ENCODE measurements around the gene PCDH7.

PCDH7 gene, protein sequence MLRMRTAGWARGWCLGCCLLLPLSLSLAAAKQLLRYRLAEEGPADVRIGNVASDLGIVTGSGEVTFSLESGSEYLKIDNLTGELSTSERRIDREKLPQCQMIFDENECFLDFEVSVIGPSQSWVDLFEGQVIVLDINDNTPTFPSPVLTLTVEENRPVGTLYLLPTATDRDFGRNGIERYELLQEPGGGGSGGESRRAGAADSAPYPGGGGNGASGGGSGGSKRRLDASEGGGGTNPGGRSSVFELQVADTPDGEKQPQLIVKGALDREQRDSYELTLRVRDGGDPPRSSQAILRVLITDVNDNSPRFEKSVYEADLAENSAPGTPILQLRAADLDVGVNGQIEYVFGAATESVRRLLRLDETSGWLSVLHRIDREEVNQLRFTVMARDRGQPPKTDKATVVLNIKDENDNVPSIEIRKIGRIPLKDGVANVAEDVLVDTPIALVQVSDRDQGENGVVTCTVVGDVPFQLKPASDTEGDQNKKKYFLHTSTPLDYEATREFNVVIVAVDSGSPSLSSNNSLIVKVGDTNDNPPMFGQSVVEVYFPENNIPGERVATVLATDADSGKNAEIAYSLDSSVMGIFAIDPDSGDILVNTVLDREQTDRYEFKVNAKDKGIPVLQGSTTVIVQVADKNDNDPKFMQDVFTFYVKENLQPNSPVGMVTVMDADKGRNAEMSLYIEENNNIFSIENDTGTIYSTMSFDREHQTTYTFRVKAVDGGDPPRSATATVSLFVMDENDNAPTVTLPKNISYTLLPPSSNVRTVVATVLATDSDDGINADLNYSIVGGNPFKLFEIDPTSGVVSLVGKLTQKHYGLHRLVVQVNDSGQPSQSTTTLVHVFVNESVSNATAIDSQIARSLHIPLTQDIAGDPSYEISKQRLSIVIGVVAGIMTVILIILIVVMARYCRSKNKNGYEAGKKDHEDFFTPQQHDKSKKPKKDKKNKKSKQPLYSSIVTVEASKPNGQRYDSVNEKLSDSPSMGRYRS (N-terminal part only)

DNA sequence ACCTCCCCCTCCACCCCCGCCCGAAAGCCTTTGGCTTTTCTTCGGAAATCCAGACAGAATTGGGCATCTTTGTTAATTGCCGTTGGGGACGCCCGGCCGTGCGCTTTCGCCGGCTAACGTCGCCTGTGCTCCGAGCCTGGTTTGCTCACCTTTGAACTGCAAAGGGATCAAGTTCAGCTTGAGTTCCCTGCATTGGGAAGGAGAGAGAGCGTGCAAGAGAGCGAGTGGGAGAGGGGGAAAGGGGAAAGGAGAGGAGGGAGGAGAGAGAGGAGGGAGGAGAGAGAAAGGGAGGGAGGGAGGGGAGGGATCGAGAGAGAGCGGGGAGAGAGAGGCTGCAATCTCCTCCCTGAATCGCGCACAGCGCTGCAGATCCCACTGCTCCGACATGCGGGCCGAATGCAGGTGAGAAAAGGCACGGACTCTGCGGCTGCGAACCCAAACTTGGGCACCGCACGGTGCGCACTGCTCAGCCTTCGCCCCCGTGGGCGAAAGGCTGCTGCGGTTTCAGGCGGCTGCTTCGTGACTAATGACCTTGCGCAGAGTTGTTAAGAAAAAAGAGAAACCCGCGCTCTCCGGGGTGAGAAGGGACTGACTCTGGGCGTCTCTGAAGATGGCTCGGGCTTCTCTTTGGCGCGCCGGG is at the start of gene PCDH7:
Gene PCDH7, plus strand, starts transcription at position 349 of the 640 bp plus-strand sequence. CDS start 1,054 bp downstream, outside the sequence.
- DNase-seq, result peak; percentile 2

GRCh38 chr4:30671926-30672448 is 48.2 kb upstream of the PCDH7 start:
- no peak for DNase-seq

- DNase-seq, result no peak
These were observed 24.0 kb upstream of the PCDH7 start for GRCh38 chr4:30696191-30696590.

DNA sequence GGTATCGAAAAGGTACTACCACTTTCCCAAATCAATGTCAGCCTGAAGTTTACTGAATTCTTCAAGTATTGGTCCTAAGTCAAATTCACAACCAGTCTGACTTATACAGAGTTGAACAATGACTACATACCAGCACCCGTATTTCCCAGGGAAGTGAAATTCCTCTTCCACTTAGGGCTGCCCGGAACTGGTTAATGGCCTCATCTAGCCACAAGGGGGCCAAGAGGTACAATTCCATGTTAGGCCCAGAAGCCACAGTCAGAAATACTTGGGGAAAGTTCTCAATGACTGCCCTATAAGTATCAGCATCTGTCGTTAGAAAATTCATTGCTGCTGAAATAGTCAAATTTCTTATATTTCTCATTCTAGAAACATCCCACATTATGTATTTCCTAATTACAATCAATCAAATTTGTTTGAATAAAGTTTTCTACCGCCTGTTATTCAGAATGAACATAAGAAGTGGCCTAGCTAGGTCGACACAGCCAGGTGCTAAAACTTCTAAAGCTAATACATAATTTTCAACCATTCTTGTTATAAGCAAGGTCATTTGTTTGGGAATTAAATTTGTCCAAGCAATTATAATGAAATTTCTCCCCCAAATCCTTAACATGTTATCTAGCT is 5.6 kb upstream of the PCDH7 start:
- DNase-seq, result peak; percentile 68

- DNase-seq, result peak; percentile 36
These were observed 4.0 kb upstream of the PCDH7 start for GRCh38 chr4:30716158-30716557.

DNA sequence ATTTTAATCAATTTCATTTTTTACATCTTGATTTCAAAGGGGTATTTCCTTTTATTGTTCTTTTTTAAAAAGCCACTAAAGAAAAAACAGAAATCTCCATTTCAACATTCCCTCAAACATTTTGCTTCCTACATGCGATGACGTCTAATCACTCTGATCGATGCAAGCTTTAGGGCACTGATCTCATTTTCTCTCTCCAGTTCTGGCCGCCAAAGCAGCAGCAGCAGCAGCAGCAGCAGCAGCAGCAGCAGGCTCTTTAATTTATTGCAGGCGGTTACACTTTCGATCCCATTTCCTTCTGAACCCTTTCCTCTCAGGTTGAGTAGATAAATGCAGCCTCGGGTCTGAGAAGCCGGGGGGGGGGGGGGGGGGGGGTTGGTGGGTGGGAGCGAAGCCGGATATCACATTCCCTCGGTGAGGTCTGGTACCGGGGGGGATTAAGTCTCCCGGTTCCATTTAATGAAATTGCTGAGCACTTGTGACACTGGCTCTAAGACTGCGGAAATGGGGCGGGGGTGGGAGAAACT is 3.4 kb upstream of the PCDH7 start:
- DNase-seq, result peak; percentile 66

DNA sequence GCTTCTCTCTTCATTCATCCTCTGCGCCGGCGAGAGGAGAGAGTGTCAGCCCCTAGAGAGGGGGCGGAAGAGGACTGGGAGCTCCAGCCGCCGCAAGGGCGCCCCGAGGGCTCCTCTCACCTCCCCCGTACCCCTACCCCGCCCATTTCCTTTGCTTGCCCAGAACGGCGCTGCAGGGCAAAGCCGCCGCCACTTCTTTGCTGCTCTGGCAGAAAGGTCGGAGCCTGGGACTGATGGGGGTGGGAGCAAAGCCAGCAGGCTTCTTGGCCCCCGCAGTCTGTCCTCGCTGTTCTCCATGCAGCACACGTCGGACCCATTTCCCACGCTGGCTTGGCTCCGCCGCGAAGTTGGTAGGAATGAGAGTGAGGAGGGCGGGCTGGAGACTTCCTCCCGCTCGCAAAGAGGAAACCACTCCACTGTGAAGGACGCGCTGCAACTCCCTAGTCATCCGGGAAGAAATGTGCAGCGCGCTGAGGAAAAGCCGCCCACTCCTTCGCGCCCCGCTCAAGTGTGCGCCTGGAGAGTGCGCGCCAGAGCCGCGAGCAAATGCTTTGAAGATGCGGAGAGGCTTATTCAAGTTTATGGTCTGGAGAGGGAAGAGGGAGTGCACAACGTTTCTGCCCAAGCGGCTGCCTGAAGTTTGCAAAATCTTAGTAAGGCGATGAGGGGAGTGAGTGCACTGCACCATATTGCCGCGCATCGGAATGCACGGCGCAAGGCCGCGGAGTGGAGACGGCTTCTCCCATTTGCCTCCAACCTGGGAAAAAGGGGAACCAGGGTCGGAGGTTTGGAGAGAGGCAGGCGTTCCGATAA is 2.8 kb upstream of the PCDH7 start:
- peak; percentile 63 for DNase-seq

DNA sequence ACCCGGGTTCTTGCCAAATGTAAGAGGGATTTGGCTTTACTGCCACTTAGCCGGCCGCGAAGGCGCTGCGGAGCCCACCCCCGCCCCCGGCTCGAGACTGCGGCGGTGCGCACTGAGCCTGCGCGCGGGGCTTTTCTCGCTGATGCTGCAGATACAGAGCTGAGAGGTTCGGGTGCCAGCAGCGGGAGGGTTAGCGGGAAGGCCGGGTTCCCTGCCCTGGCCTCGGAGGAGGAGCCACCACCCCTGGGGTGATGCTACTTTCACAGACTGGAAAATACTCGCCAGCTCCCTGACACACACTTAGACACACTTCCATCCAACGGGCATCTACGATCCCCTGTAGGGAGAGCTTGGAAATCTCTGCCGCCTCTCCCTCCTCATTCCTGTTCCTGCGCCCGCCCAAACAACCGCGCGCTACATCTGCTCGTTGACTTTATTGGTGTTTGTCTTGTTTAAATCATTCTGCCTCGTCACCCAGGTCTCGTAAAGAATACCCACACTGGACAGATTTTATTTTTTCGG is 2.1 kb upstream of the PCDH7 start:
- DNase-seq, result no peak

- no peak for DNase-seq
These were observed 1.3 kb upstream of the PCDH7 start for GRCh38 chr4:30718641-30719453.

DNA sequence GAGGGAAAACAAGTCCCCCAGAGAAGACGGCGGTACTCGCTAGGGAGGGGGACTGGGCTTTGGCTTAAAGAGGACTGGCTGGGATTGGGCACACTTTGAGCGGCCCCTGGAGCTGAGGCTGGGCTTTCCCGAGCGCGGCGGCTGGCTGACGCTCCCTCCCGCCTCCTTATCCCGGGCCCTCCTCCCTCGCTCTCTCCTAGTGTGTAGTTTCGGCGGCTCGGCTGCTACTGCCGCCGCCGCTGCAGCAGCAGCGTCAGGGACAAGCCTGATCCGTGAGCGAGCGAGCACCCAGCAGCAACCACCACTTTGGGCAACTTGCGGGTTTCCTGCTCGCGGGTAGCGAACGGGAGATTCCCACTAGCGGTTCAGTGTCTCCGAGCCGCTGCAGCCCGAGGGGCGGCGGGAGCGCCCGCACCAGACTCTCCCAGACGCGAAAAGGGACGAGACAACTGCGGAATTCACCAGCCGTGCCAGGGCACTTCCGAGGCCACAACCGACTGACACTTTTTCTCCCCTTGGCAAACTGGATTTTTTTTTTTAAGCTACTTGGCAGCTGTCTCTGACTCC is 632 bp upstream of the PCDH7 start:
- no peak for DNase-seq

- no peak for DNase-seq
These were observed 554 bp downstream of the PCDH7 start for GRCh38 chr4:30720661-30721184.

DNA sequence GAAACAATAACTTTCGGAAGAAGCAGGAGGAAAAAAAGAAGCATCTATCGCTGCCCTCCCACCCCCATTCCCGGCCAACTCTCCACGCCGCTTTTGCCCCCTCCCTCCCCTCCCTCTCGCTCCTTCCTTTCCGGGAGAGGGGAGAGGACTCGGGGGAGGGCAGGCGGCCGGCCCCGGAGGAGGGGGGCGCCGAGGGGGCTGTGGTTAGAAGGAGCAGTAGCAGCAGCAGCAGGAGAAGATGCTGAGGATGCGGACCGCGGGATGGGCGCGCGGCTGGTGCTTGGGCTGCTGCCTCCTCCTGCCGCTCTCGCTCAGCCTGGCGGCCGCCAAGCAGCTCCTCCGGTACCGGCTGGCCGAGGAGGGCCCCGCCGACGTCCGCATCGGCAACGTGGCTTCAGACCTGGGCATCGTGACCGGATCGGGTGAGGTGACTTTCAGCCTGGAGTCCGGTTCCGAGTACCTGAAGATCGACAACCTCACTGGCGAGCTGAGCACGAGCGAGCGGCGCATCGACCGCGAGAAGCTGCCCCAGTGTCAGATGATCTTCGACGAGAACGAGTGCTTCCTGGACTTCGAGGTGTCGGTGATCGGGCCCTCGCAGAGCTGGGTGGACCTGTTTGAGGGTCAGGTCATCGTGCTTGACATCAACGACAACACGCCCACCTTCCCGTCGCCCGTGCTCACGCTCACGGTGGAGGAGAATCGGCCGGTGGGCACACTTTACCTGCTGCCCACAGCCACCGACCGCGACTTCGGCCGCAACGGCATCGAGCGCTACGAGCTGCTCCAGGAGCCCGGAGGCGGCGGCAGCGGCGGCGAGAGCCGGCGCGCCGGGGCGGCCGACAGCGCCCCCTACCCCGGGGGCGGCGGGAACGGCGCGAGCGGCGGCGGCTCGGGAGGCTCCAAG is 1.3 kb downstream of the PCDH7 start:
- DNase-seq, result no peak

- no peak for DNase-seq
These were observed 1.9 kb downstream of the PCDH7 start for GRCh38 chr4:30722092-30722358.

GRCh38 chr4:30722359-30723200 is 2.4 kb downstream of the PCDH7 start:
- DNase-seq, result no peak

DNA sequence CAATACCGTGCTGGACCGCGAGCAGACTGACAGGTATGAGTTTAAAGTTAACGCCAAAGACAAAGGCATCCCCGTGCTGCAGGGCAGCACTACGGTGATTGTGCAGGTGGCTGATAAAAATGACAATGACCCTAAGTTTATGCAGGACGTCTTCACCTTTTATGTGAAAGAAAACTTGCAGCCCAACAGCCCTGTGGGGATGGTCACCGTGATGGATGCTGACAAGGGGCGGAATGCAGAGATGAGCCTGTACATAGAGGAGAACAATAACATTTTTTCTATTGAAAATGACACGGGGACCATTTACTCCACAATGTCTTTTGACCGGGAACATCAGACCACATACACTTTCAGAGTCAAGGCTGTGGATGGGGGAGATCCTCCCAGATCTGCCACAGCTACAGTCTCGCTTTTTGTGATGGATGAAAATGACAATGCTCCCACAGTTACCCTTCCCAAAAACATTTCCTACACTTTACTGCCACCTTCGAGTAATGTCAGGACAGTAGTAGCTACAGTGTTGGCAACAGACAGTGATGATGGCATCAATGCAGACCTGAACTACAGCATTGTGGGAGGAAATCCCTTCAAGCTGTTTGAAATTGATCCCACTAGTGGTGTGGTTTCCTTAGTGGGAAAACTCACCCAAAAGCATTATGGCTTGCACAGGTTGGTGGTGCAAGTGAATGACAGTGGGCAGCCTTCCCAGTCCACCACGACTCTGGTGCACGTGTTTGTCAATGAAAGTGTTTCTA is 3.2 kb downstream of the PCDH7 start:
- no peak for DNase-seq

DNA sequence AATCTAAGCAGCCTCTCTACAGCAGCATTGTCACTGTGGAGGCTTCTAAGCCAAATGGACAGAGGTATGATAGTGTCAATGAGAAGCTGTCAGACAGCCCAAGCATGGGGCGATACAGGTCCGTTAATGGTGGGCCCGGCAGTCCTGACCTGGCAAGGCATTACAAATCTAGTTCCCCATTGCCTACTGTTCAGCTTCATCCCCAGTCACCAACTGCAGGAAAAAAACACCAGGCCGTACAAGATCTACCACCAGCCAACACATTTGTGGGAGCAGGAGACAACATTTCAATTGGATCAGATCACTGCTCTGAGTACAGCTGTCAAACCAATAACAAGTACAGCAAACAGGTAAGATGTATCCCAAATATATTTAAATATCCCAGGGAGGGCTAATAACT is 4.1 kb downstream of the PCDH7 start:
- no peak for DNase-seq

GRCh38 chr4:30725562-30725961 is 5.4 kb downstream of the PCDH7 start:
- DNase-seq, result no peak
